ENCODE data around the gene B4GALT3.
A peak's percentile ranks its signal among the peaks of the same experiment; 100 is the strongest.
"Not testable (repeated sequence)": the region's sequence is repeated elsewhere in the genome, so short reads cannot be mapped to it uniquely, and the experiment has no call there.

The B4GALT3 gene

DNA sequence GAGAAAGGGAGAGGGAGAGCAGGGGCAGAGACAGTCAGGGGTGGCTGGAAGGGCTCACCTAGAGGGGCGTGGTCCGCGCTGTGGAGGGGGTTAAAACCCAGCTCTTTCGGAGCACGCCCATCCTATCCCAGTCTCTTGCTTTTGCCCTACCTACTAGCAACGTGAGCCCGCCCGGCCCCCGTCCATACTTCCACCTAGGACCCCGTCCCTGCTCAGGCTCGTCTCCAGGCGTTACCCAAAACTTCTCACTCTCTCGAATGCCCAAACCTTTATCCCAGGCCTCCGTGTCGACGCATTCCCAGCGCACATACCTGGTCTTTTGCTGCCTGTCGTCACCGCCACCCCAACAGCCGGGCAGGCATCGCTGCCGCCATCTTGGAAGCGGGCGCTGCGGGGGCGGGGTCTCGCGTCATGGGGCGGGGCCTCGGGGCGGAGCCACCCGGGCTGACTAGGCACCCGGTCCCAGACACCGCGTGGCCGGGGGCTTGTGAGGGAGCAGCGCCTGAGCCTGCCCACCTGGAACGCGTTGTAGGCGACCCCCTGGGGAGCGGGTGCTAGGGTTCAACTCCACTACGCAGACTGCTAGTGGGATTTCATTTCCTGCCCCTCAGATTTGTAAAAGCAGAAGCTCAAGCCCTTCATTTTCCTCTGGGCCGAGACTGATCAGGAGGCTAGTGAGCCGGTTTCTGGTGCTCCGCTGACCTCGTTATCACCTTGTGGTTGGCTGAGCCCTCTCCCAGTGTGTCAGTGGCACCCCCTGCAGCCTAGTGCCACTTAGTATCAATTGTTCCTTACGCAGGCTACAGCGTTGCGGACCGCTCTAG is at the start of gene B4GALT3:
TSS of gene B4GALT3 (minus strand) at position 396 of the 824 bp plus-strand sequence. CDS start 1,447 bp downstream, outside the sequence.
- DNase-seq (ENCODE audit: low read depth): peak; percentile 93

DNA sequence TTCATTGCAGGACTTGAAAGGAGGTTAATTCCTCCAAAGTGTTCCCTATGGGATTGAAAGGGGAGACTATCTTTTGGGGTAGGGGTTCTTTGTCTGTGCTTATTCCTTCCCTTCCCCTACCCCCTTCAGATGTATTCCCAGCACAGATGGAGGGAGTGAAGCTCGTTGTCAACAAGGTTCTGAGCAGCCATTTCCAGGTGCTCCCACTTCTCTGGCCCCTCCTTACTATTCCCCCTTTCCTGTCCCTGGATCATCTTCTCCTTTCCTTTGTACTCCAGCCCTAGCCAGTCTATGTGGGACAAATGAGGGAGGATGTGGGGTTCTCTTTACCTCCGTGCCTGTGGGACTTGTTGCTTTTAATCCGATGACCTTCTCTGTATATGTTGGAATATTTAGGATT is 49.5 kb upstream of the B4GALT3 start:
- no peak for DNase-seq (ENCODE audit: low read depth)

DNA sequence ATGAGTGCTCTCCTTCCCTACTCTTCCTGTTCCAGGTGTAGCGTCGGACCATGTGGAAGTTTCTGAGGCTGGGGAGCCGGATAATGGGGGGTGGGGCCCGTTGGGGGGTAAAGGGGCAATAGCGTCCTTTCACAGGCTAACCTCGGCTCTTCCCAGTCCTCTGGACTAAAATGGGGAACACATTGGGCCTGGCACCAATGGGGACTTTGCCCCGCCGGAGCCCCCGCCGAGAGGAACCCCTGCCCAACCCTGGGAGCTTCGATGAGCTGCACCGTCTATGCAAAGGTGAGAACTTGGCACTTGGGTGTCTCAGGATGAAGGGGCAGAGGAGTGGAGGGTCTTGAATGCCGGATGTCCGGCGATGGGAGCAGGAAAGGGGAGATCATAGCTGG is 49.0 kb upstream of the B4GALT3 start:
- DNase-seq (ENCODE audit: low read depth): no peak

DNA sequence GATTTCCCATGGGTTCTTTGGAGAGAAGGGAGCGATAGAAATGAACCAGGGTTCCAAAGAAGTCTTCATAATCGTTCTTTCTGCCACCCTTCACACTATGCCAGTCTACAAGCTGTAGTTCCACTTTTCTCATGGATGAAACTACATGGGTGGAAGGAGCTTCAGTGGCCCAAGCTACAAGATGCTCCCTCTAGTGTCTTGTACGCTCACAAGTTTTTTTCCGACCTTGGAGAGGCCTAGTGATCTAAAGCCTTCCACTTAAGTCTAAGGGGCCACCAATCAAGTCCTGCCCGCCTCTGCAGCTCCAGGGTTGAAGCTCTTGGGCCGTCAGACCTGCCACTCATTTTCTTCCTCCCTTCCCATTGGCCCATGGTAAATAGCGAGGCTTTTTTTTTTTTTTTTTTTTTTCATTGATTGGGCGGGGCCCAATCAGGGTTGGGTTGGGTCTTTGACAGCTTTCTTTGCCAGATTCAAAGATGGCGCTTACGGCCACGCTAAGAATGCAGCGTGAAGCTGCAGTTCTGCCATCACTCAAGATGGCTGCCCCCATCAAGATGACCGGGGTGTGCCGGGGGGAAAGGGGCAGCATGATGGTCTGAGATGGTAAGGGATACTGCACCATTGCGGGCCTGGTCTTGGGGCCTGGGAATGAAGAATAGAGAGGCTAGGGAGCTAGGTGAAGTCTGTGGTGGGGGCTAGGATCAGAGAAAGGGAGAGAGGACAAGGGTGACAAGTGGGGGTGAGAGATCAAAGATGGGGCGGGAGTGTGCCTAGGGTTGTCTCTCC is 48.4 kb upstream of the B4GALT3 start, which contains the start of gene TOMM40L:
TSS of gene TOMM40L (plus strand) at position 527 of the 786 bp plus-strand sequence. CDS start 430 bp downstream, outside the sequence.
- DNase-seq (ENCODE audit: low read depth): peak; percentile 74

DNA sequence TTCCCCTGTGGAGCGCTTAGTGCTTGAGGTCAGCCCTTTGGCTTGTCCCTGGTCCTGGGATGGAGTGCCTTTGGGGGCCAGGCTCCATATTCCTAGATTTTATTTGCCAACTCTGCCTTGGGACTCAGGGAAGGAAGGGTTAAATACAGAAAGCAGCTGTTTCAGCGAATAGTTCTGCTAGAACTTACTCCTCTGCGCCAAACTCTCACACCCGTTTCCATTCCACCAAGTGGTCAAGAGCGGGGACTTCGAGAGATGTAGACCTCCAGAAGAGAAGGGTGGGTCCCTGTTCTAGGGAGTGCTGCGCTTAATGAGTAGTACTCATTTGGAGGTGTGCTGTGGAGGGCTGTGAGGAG is 47.8 kb upstream of the B4GALT3 start:
- DNase-seq (ENCODE audit: low read depth): no peak

DNA sequence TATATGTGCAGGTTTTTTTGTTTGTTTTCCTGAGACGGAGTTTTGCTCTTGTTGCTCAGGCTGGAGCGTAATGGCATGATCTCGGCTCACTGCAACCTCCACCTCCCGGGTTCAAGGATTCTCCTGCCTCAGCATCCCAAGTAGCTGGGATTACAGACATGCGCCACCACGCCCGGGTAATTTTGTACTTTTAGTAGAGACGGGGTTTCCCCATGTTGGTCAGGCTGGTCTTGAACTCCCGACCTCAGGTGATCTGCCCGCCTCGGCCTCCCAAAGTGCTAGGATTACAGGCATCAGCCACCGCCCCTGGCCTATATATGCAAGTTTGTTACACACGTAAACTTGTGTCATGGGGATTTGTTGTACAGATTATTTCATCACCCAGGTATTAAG is 47.4 kb upstream of the B4GALT3 start:
- not testable (repeated sequence) for DNase-seq (ENCODE audit: low read depth)

DNA sequence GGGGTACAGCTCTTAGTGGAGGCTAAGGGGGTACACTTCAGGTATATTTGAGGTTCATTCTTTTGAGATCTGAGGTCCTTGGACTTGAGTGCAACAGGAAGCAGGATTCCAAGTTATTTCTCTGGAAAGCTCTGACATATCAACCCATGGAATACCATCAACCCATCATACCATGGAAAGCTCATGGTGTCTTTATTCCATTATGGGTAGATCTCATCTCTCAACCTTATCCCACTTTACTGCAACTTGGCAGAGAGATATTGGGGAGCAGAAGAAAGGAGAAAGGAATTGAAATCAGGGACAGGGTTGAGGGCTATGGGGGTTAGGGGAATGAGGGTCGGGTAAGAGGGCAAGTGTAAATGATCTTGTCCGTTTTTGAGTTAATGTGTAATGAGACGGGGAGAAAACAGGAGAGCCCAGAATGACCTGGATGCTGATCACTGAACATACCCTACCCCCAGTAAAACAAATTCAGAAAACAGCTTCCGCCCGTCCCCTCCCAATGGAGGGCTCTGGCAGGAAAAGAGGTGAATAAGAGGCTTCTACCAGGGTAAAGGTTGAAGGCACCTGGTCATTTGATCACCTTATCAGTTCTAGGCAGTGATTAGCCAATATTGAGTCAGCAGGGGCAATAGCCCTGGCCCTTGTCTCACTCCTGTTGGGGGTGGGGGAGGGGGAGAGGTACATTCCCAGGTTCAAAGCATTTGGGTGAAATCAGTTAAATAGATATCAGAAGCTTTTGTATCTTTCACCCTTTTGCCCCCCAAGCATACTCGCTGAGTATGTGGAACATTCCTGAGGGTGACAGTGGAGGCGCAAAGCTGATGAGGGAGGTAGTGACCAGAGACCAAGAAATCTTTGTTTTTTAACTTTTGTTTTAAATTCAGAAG is 46.7 kb upstream of the B4GALT3 start:
- DNase-seq (ENCODE audit: low read depth): no peak

DNA sequence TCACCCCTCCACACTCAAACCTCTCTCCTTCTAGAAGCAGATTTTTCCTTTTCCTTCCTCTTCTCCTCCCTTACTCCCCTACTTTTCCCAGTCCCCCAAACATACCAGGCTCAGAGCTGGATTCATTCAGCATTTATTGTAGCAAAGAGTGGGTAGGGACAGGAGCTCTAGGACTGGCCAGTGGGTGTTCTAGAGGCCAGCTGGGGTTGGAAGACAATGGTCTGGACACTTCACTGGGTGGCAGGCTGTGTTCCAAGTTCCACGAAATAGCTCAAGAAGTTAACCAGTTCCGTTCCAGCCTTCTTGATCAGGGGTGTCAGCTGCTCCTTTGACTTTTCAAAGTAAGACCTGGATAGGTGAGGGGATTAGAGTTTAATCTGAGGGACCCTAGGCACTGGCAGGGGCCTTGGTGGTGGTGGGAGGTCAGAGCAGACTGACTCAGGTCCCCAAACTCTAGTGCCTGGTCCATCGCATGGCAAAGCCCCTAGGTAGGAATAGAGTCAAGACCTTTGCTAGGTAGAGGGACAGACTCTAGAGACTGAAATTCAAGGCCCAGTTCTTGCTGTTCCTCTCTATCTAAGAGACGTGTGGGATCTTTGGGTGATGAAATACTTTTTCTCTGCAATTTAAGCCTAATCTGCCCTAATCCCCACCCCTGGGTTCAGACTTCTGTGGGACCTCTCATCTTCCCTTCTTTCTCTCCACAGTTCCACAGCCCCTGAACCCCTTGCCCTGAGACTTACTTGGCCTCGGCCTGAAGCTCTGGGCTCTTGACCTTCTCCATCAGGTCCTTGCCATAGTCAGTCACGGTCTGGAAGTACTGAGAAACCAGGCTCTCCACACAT is 45.1 kb upstream of the B4GALT3 start:
- no peak for DNase-seq (ENCODE audit: low read depth)

DNA sequence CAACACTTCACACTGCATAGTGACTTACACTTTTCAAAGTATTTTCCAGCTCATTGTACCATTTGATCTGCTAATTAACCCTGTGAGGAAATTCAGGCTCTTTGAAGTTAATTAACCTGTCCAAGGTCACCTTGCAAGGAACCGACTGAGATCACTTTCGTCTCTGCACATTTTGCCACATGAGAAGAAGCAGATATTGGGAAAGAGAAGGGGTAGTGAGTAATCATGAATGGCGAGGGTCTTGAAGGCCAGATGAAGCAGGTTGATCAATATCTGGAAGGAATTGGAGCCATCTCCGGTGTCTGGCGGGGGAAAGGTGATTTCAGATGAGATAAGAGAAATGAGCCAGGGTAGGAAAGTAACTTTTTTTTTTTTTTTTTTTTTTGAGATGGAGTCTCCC is 42.7 kb upstream of the B4GALT3 start:
- DNase-seq (ENCODE audit: low read depth): no peak

DNA sequence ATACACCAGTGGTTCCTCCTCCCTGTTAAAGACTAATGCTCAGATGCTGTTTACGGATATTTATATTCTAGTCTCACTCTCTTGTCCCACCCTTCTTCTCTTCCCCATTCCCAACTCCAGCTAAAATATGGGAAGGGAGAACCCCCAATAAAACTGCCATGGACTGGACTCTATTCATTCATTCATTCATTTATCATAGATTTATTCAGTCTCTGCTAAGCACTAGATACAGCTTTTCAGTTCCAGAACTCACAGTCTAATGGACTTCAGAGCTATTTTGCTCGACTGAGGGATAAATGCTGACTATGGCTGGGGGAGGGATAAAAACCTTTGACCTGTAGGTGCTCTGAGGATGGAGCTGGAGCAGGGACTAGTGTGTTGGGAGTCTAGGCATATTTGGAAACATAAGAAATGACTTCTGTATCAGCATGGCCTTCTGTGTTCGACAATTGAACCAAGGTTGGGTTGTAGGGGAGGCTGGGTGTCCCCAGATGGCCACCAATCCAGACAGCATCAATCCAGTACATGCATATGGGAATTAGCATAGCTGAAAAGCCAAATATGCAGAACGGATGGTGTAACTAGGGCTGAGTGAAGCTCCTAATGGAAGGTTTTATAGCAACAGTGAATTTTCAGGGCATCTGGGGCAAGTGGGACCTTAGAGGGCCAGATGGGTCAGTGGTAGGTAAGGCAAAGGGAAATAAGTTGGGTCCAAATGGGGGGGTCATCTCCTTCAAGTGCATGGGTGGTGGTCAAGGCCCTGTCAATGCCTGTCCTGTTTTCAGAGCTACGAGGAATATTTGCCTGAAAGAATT is 42.0 kb upstream of the B4GALT3 start:
- no peak for DNase-seq (ENCODE audit: low read depth)

DNA sequence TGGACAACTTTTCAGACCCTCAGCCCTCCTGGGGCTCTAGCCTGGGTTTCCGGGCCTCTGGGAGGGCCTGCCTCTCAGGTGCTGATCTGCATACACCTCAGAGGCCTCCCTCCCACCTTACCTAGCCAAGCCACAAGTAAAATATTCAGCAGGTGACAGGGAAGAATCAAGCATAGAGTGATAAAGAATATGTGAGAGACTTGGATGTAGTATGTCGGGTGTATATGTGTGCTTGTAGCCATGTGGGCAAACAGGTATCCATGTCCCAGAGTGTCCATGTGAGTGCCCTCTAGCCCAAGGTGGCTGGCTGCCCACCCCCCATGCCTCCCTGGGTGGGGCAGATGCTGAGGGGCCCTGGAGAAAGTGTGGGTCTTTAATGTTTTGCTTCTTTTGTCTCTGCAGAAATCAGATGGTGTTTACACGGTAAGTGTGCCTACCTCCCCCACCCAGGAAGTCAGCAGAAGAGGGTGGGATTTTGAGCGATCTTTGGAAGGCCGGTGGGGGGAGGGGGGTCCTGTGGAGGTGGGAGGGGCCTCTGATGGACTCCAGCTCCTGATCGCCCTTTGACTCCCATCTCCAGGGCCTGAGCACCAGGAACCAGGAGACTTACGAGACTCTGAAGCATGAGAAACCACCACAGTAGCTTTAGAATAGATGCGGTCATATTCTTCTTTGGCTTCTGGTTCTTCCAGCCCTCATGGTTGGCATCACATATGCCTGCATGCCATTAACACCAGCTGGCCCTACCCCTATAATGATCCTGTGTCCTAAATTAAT is 41.2 kb upstream of the B4GALT3 start:
- no peak for DNase-seq (ENCODE audit: low read depth)

DNA sequence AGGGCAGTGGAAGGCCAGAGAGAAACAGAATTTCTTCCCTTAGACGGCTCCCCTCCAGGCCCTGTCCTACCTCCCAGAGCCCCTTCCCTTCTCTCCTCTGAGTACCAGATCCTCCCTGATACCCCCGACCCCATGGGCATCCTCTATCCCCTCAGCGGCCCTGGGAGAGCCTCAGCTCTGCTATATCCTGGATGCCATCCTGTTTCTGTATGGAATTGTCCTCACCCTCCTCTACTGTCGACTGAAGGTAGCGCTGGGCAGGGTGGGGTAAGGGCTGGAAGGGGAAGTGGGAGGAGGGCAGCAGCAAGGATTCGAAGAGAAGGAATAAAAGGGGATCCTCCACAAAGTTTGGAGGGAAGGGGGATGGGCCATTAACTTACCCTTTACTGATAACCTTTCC is 40.5 kb upstream of the B4GALT3 start:
- no peak for DNase-seq (ENCODE audit: low read depth)

DNA sequence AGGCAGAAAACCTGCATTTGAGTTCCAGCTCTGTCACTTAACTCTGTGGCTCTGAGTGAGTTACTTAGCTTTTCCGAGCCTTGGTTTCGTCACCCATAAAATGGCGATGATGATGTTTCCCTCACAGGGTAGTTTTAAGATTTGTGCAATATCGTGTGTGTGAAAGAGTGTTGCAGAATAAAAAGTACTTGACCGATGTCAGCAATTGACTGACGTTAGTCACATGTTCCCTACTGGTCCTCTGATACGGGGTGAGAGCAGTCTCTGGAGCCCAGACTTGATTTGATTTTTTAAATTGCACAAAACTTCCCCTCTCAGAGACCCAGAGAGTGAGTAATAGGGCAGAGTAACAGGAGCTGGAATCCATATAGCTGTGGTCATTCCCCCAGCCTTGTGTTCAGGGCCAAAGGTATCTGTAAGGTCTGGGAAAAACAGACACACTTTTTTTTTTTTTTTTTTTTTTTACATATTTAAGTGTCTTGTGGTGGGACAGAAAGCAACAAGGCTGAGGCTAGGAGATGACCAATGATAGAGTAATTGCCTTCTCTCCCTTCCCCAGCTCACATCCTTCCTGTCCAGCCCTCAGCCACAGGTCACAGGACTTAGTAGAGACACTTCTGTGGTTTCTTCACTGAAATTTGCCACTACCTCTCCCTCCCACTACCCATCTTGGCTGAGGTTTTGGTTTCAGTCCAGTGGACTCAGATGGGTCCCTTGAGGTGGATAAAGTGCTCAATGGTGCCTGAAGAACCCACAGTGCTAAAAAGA is 39.8 kb upstream of the B4GALT3 start:
- no peak for DNase-seq (ENCODE audit: low read depth)

DNA sequence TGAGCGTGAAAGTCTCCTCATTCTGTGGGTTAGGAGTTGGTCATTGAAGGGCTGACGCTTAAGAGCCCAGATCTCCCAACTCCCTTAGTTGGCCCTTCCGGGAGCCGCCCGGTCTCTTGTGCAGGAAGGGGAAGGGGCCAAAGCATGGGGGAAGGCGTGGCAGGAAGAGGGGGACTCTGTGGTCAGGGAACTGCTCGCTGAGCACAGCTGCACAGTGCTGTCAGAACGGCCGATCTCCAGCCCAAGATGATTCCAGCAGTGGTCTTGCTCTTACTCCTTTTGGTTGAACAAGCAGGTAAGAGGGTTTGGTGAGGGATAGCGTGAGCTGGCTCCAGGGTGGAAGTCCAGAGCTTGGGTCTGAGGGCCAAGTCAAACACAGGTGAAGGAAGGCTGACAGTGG is 37.8 kb upstream of the B4GALT3 start, which contains the start of gene FCER1G:
TSS of gene FCER1G (plus strand) at position 220 of the 400 bp plus-strand sequence. CDS start at position 247, 27 bp downstream.
- no peak for DNase-seq (ENCODE audit: low read depth)

DNA sequence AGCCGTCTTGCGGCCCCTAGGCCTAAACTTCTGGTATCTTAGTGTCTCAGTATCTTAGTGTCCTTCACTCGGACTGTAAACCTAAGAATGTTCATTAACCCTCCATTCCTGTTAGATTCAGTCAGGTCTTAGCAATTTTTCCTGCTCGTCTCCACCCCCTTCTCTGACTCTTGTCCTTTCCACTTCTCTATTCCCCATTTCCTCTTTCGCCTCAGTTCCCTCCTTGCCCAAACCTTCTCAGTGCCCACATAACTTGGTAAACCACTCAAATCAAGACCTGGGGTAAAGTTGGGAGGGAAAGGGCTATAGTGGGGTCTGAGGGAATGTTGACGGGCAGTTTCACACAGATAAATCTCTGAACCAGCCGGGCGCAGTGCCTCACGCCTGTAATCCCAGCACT is 37.1 kb upstream of the B4GALT3 start:
- DNase-seq (ENCODE audit: low read depth): no peak

DNA sequence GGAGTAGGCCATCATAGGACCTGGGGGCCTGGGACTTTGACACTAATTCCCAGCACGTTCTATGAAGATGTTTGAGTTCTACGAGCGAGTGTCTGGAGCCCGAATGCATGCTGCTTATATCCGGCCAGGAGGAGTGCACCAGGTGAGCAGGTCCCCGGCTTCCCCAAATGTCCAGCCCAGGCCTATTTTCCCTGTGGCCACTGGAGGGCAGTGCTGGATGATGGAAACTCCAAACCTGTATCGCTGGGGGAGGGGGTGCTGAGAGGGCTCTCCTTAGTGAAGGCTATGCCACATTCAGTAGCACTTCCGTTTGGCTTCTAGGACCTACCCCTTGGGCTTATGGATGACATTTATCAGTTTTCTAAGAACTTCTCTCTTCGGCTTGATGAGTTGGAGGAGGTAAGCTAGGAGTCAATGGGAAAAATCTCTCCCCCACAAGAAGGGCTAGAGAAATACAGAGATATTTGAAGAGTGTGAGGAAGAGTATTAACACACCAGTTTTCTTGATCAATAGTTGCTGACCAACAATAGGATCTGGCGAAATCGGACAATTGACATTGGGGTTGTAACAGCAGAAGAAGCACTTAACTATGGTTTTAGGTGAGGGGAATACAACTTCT is 32.6 kb upstream of the B4GALT3 start:
- peak; percentile 59 for DNase-seq (ENCODE audit: low read depth)

DNA sequence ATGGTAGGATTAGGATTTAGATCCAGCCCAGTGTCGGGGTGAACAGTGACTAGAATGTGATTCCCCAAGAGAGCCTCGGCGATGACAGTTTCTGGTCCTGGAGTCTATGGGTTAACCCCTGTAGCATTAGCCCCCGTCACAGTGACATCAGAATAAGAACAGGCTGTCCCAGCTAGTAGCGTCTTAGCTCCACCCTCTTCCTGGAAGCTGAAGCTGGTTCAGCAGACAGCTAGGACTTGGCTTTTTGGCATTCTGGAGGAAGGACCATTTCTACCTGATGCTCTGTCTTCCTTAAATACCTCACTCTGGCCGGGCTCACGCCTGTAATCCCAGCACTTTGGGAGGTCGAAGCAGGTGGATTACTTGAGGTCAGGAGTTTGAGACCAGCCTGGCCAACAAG is 29.9 kb upstream of the B4GALT3 start:
- DNase-seq (ENCODE audit: low read depth): no peak

DNA sequence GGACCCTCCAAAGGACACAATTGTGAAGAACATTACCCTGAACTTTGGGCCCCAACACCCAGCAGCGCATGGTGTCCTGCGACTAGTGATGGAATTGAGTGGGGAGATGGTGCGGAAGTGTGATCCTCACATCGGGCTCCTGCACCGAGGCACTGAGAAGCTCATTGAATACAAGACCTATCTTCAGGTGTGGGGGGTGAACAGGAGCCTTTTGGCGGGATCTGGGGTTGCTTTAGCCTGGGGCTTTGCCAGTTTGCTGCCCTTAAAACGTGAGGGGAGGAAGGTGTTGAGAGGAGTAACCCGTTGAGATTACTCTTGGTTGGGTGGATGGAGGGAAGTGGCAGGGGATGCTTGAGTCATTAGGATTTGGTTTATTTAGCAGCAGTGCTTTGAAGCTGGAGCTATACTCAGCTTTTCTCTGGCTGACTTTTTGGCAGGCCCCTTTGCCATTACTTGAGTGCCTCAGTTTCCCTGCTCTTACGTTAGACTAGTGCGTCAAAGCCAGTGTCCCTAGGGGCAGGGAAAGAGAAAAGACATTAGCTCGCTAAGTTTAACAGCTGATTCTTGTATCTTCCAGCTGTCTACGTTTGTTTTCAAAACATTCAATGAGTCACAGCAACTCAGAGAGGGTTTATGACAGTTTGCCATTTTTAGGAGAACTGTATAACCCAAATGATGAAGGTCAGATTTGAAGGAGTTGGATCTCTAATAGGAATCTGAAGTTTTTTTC is 29.3 kb upstream of the B4GALT3 start:
- no peak for DNase-seq (ENCODE audit: low read depth)
